Large intestine (tissue), 3 donors: ENCODE data around the gene ROR2. TPM values are rescaled to one million over a fixed set of nuclear protein-coding genes. Genes with fewer than 3 reads are reported as not detected.

Source experiments
- DNase-seq, 2 donors: peaks; one replicate each; pipeline versions ENCODE4 v3.0.0 to v3.0.0-alpha.2; 2013
- H3K27ac ChIP-seq: one replicate; pipeline ENCODE4 v1.5.1; 2013; ENCODE audit warnings: low read length
- H3K27me3 ChIP-seq: 2 replicates; pipeline ENCODE4 v1.6.1; 2013; ENCODE audit warnings: low read length; ENCODE audit not compliant: control insufficient read depth, insufficient read depth
- H3K36me3 ChIP-seq: 2 replicates; pipeline ENCODE4 v1.6.1; 2013; ENCODE audit warnings: low read length; ENCODE audit not compliant: control insufficient read depth, insufficient read depth
- H3K4me1 ChIP-seq: one replicate; pipeline ENCODE4 v1.6.1; 2013; ENCODE audit warnings: low read length; ENCODE audit not compliant: control insufficient read depth, insufficient read depth
- H3K4me3 ChIP-seq: one replicate; pipeline ENCODE4 v1.5.1; 2013; ENCODE audit warnings: low read length
- H3K9me3 ChIP-seq: one replicate; pipeline ENCODE4 v1.6.1; 2013; ENCODE audit warnings: mild to moderate bottlenecking, low read depth, low read length, moderate library complexity; ENCODE audit not compliant: control insufficient read depth
- WGBS: methylation state at CpG from one replicate; pipeline ENCODE4 v1.1.5; 2013; ENCODE audit warnings: low lambda C conversion rate; ENCODE audit not compliant: insufficient coverage; 5-methylcytosine and 5-hydroxymethylcytosine counted together
- polyA plus RNA-seq: library from polyadenylated mRNA; unstranded; fragments of 120-200 nt; gene quantifications from one replicate; pipeline ENCODE4 v1.2.1, GENCODE V29; 2013

Gene ROR2
- polyA plus RNA-seq, 1 donor = 17.5 TPM

- DNase-seq = peak; percentile 16 to 45
- Histone ChIP-seq H3K27ac (no peak overlapping the region), H3K4me1 (peaks cover 3% of the 10 kb centered on the region), H3K4me3 (no peak overlapping the region), H3K36me3 (no peaks in the 10 kb centered on the region), H3K27me3 (no peaks in the 10 kb centered on the region), H3K9me3 (no peaks in the 10 kb centered on the region)
- 100% methylated on average over 1 of the region's 6 CpGs for WGBS
Observed at GRCh38 chr9:91682806-91683205, 267.2 kb downstream of the ROR2 start.

GRCh38 chr9:91681461-91682305 lies 268.3 kb downstream of the ROR2 start:
- H3K4me3 ChIP-seq = no peak overlapping the region
- no peak overlapping the region for H3K27ac ChIP-seq
- H3K36me3 ChIP-seq = no peaks in the 10 kb centered on the region

GRCh38 chr9:91680998-91681397 lies 269.0 kb downstream of the ROR2 start:
- H3K27me3 ChIP-seq = no peaks in the 10 kb centered on the region
- H3K4me1 ChIP-seq = peaks cover 3% of the 10 kb centered on the region
- no peak for DNase-seq
- no peak overlapping the region for H3K4me3 ChIP-seq
- H3K36me3 ChIP-seq = no peaks in the 10 kb centered on the region
- H3K9me3 ChIP-seq = no peaks in the 10 kb centered on the region
- WGBS = no CpG with 5 or more reads among the region's 15 CpGs
- H3K27ac ChIP-seq = no peak overlapping the region

More at GRCh38 chr9:91681461-91682305, 268.3 kb downstream of the ROR2 start:
- Histone ChIP-seq H3K27me3 (no peaks in the 10 kb centered on the region), H3K9me3 (no peaks in the 10 kb centered on the region), H3K4me1 (peaks cover 3% of the 10 kb centered on the region)
- DNase-seq = peak; percentile 57 to 64
- 90% methylated on average over 2 of the region's 43 CpGs for WGBS

GRCh38 chr9:91680106-91680505 lies 269.9 kb downstream of the ROR2 start:
- Histone ChIP-seq H3K4me1 (peaks cover 3% of the 10 kb centered on the region), H3K27me3 (no peaks in the 10 kb centered on the region), H3K27ac (no peak overlapping the region), H3K36me3 (no peaks in the 10 kb centered on the region), H3K4me3 (no peak overlapping the region), H3K9me3 (no peaks in the 10 kb centered on the region)
- no peak for DNase-seq
- 100% methylated on average over 1 of the region's 9 CpGs for WGBS

GRCh38 chr9:91678807-91679580 lies 271.0 kb downstream of the ROR2 start:
- Histone ChIP-seq H3K9me3 (no peaks in the 10 kb centered on the region), H3K4me3 (no peak overlapping the region), H3K36me3 (no peaks in the 10 kb centered on the region), H3K27ac (no peak overlapping the region), H3K4me1 (peaks cover 3% of the 10 kb centered on the region), H3K27me3 (no peaks in the 10 kb centered on the region)
- 100% methylated on average over 2 of the region's 8 CpGs for WGBS
- no peak for DNase-seq

- Histone ChIP-seq H3K4me1 (peaks cover 3% of the 10 kb centered on the region), H3K4me3 (no peak overlapping the region), H3K27me3 (no peaks in the 10 kb centered on the region), H3K36me3 (no peaks in the 10 kb centered on the region), H3K27ac (no peak overlapping the region), H3K9me3 (no peaks in the 10 kb centered on the region)
- WGBS = 57% methylated on average over 1 of the region's 5 CpGs
- DNase-seq = no peak
Observed at GRCh38 chr9:91677822-91678436, 272.1 kb downstream of the ROR2 start.

GRCh38 chr9:91677331-91677730 lies 272.7 kb downstream of the ROR2 start:
- 80% methylated on average over 2 of the region's 3 CpGs for WGBS
- no peak overlapping the region for H3K27ac ChIP-seq
- peaks cover 3% of the 10 kb centered on the region for H3K4me1 ChIP-seq
- no peaks in the 10 kb centered on the region for H3K9me3 ChIP-seq
- no peak overlapping the region for H3K4me3 ChIP-seq
- no peak for DNase-seq
- H3K27me3 ChIP-seq = no peaks in the 10 kb centered on the region
- H3K36me3 ChIP-seq = no peaks in the 10 kb centered on the region

GRCh38 chr9:91676046-91676445 lies 274.0 kb downstream of the ROR2 start:
- Histone ChIP-seq H3K27me3 (no peaks in the 10 kb centered on the region), H3K9me3 (no peaks in the 10 kb centered on the region), H3K4me1 (no peaks in the 10 kb centered on the region), H3K36me3 (no peaks in the 10 kb centered on the region), H3K4me3 (no peak overlapping the region), H3K27ac (no peak overlapping the region)
- DNase-seq = no peak
- no CpG with 5 or more reads among the region's 1 CpG for WGBS

- no peak for DNase-seq
- Histone ChIP-seq H3K9me3 (no peaks in the 10 kb centered on the region), H3K36me3 (no peaks in the 10 kb centered on the region), H3K4me3 (no peak overlapping the region), H3K4me1 (no peaks in the 10 kb centered on the region), H3K27me3 (no peaks in the 10 kb centered on the region), H3K27ac (no peak overlapping the region)
- 82% methylated on average over 3 of the region's 8 CpGs for WGBS
Observed at GRCh38 chr9:91664663-91665062, 285.4 kb downstream of the ROR2 start.

- no peak overlapping the region for H3K4me3 ChIP-seq
- no peaks in the 10 kb centered on the region for H3K36me3 ChIP-seq
- no peaks in the 10 kb centered on the region for H3K4me1 ChIP-seq
- no peaks in the 10 kb centered on the region for H3K9me3 ChIP-seq
- no peaks in the 10 kb centered on the region for H3K27me3 ChIP-seq
- no CpG with 5 or more reads among the region's 6 CpGs for WGBS
- no peak overlapping the region for H3K27ac ChIP-seq
- DNase-seq = no peak
Observed at GRCh38 chr9:91663858-91664257, 286.2 kb downstream of the ROR2 start.
